ENCODE results near the gene SH2D3A.
"Not testable (repeated sequence)": the region's sequence is repeated elsewhere in the genome, so short reads cannot be mapped to it uniquely, and the experiment has no call there.

SH2D3A gene

GRCh38 chr19:6767357-6768235 is at the start of gene SH2D3A:
Gene SH2D3A, minus strand, starts transcription at chr19:6767435. Its CDS starts 3,687 bp downstream, at chr19:6763748.
- DNase-seq (ENCODE audit: low read depth): peak; percentile 95

DNA sequence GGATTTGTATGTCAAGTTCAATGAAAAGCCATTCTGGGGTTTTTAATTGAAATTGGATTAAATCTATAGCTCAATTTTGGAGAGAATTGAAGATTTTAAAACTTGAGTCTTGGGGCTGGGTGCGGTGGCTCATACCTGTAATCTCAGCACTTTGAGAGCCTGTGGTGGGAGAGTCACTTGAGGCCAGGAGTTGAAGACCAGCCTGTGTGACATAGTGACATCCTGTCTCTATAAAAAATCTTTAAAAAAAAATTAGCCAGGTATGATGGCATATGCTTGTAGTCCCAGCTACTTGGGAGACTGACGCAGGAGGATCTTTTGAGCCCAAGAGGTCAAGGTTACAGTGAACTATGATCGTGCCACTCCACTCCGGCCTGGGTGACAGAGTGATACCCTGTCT is 46.4 kb upstream of the SH2D3A start:
- DNase-seq (ENCODE audit: low read depth): no peak

- DNase-seq (ENCODE audit: low read depth): no peak
These were observed 45.4 kb upstream of the SH2D3A start for GRCh38 chr19:6812612-6813011.

- DNase-seq (ENCODE audit: low read depth): no peak
These were observed 44.7 kb upstream of the SH2D3A start for GRCh38 chr19:6811906-6812305.

- no peak for DNase-seq (ENCODE audit: low read depth)
These were observed 44.1 kb upstream of the SH2D3A start for GRCh38 chr19:6811378-6811777.

DNA sequence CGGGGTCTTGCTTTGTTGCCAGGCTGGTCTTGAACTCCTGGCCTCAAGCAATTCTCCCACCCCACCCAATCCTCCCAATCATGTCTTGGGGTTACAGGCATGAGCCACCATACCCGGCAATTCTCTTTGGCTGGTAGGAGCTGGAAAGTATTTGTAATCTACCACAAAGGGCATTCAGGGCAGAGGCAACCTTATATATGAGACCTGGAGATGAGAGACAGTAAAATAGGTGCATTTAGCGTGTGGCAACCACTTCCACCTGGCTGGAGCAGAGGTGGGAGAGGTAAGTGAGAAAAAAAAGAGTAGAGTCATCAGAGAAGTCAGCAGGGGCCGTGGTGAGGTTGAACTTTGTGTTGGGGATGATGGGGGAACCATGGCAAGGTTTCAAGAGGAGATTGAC is 42.0 kb upstream of the SH2D3A start:
- no peak for DNase-seq (ENCODE audit: low read depth)

DNA sequence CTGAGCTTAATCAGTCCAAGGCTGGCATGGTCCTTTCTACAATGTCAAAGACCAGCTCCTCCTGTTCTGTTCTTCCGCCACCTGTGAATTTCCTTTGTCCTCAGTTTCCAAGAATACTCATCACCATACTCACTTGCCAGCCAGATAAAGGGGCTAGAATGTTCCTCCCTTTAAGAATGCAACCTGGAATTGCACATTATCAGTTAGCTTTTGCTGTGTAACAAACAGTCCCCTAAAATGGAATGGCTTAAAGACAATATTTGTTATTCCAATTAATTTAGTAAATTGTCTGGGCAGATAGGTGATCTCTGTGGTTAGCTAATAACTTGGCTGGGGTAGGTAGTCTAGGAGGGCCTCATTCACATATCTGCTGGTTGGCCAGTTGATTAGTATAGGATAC is 41.3 kb upstream of the SH2D3A start:
- no peak for DNase-seq (ENCODE audit: low read depth)

GRCh38 chr19:6807291-6807690 is 40.1 kb upstream of the SH2D3A start:
- DNase-seq (ENCODE audit: low read depth): no peak

GRCh38 chr19:6806488-6806887 is 39.3 kb upstream of the SH2D3A start:
- DNase-seq (ENCODE audit: low read depth): no peak

DNA sequence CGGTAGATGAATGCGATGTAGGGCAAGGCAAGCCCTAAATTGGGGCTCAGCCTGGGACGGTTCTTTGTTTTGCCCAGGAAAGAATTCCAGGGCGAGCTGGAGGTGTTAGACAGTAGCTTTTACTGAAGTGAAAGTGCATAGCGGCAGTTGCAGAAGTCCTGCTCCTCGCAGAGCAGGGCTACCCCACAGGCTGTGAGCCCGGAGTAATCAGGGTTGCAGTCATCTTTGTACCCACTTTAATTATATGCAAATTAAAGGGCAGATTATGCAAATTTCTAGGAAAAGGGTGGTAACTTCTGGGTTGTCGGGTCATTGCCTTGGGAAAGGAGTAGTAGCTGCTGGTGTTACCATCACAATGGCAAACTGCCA is 35.8 kb upstream of the SH2D3A start:
- DNase-seq (ENCODE audit: low read depth): no peak

DNA sequence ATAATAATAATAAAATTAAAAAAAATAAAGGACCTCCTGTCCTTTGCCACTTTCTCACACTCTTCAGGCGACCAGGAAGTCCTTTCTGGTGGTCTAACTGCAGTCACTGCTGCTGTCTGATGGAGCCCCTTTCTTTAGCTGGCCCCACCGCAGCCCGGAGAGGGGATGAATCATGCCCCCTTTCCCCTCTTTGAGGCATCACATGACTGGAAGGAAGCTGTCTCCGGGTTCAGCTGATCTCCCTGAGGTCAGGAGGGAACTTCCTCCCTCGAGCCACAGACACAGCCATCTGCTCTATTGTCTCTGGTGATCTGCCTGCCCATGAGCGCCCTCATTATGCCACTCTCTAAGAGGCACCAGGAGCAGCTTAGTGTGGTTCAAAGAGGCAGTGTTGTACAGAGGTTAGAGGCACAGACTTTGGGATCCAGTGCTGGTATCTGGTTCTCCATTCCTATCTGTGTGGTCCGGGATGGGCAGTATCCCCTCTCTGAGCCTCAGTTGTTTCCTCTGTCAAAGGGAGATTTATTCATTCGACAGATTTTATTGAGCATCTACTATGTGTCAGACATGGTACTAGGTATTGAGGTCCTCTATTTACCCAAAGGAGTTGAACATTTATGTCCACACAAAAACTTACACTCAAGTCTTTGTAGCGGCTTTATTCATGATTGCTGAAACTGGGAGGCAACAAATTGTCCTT is 35.3 kb upstream of the SH2D3A start:
- peak; percentile 59 for DNase-seq (ENCODE audit: low read depth)

DNA sequence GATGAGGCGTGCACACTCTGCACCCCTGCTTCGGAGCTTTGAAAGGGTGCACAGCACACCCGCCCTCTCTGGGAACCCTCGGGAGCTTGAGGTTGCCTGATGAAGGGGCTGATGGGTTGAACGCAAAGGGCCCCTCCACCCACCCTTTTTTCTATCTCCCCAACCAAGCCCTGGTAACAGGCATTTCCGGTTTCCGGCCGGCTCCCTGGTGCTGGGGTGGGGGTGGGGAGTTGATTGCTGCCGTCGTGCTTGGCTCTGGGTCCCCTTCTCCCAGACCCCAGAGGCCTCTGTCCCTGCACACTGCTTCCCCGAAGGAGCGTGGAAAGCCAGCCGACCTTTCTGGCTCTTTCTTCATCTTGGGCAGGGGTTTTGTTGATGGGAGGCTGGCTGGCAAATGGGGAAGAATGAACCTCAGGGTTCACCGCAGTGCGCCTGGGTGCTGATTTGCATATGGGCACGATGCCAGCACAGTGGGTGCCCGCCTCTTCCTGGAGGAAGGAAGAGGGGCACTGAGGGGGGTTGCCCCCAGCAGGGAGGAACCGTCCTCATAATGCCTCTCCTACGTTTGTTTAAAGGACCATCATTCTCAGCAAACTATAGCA is 34.4 kb upstream of the SH2D3A start:
- DNase-seq (ENCODE audit: low read depth): peak; percentile 71

GRCh38 chr19:6800991-6801484 is 33.8 kb upstream of the SH2D3A start:
- no peak for DNase-seq (ENCODE audit: low read depth)

- DNase-seq (ENCODE audit: low read depth): not testable (repeated sequence)
These were observed 33.0 kb upstream of the SH2D3A start for GRCh38 chr19:6800160-6800790.

DNA sequence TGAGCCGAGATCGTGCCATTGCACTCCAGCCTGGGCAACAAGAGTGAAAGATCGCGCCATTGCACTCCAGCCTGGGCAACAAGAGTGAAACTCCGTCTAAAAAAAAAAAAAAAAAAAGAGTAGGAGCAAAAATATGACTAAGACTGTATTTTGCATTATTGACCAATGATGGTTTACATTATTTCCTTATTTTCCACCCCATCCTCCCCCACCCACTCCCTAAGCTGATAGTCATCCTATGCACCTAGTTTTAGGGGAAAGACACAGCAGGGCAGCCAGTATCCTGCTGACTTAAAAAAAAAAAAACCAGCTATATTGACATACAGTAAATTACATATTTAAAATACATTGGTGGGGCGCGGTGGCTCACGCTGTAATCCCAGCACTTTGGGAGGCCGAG is 30.4 kb upstream of the SH2D3A start:
- DNase-seq (ENCODE audit: low read depth): no peak

- DNase-seq (ENCODE audit: low read depth): no peak
These were observed 29.0 kb upstream of the SH2D3A start for GRCh38 chr19:6796278-6796677.

GRCh38 chr19:6794686-6795431 is 27.6 kb upstream of the SH2D3A start:
- DNase-seq (ENCODE audit: low read depth): no peak

- no peak for DNase-seq (ENCODE audit: low read depth)
These were observed 26.7 kb upstream of the SH2D3A start for GRCh38 chr19:6793973-6794372.

- no peak for DNase-seq (ENCODE audit: low read depth)
These were observed 26.2 kb upstream of the SH2D3A start for GRCh38 chr19:6793411-6793810.

DNA sequence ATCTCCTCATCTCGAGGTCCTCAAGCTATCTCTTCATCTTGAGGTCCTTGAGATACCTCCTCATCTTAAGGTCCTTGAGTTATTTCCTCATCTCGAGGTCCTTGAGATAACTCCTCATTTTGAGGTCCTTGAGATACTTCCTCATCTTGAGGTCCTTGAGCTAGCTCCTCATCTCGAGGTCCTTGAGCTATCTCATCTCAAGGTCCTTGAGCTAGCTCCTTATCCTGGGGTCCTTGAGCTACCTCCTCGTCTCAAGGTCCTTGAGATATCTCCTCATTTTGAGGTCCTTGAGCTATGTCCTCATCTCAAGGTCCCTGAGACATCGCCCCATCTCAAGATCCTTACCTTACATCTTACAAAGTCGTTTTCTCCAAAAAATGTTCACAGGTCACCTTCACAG is 24.0 kb upstream of the SH2D3A start:
- no peak for DNase-seq (ENCODE audit: low read depth)
